ENCODE measurements around the gene SEMA4C.

DNA sequence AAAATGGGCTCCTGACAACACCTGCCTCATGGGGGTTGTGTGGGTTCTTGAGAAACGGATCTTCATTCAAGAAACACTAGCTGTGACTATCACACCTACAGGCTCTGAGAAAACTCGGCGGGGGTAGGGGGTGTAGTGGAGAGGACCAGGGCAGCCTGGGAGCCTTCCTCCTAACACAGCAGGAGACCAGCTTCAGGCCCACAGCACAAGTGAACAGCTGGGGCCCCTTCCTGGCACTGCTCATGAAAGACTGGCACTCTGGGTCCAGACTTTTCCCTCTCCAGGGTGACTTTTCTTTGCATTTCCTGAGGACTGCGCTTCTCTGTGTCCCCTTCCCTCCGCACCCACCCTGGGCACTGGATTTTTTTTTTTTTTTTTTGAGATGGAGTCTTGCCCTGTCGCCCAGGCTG lies 7.2 kb upstream of the SEMA4C start:
- no peak for TF ChIP-seq POLR2AphosphoS5 (IDR thresholded peaks at IDR 0.05; ENCODE audit: borderline replicate concordance, low read depth, low read length)
- TF ChIP-seq EZH2 (IDR thresholded peaks at IDR 0.05) = no peak
- no peak for TF ChIP-seq FOXP2 (optimal IDR thresholded peaks at IDR 0.05; ENCODE audit: control extremely low read depth, extremely low read length, insufficient read depth)

Data from SK-N-MC (cell line).